ENCODE measurements around the gene CANT1. TPM values are rescaled to one million over a fixed set of nuclear protein-coding genes. Genes with fewer than 3 reads are reported as not detected.
"Not testable (repeated sequence)": the region's sequence is repeated elsewhere in the genome, so short reads cannot be mapped to it uniquely, and the experiment has no call there.

Gene CANT1
- total RNA-seq, 1 donor from 2014 or later = 33.3 TPM

DNA sequence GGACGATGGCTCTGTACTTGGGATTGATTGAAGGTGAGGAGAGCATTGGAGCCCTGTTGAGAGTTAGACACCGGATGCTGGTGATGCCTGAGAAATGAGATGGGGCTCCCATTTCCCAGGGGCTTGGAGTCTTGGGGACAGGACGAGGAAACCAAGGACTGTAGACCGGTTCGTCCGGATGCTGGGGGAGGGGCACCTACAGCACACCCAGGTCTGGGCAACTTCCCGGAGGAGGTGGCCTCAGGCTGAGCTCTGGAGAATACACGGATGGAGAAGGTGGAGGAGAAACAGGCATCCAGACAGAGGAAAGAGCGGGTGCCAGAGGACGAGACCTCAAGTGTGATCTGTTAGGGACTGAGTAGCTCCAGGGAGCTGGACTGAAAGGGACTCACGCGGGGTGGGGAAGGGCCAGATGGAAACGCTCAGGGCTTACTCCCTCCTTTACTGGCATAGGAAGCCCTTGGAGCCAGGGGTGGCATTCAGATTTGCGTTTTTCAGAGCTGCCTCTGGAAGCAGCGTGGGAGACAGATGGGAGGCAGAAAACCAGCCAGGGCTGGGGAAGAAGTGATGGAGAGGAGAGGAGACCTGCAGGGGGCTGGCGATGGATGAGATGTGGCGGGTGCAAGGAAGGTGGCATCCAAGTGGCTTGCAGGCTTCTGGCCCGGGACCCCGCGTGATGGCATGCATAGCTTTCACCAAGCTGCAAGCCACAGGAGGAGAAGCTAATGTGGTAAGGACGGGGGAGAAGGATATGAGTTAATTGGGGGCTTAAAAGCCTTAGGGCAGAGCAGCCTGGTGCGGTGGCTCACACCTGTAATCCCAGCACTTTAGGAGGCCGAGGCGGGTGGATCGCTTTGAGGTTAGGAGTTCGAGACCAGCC is 22.7 kb upstream of the CANT1 start:
- H3K36me3 Mint-ChIP-seq (ENCODE audit: unreplicated experiment) = no peaks in the 10 kb centered on the region
- peaks cover 11% of the 10 kb centered on the region for H3K4me1 Mint-ChIP-seq (ENCODE audit: low read depth, unreplicated experiment)
- peak overlapping the region; percentile 52 for H3K4me3 Mint-ChIP-seq (ENCODE audit: unreplicated experiment)
- TF ChIP-seq, protein P1, sequence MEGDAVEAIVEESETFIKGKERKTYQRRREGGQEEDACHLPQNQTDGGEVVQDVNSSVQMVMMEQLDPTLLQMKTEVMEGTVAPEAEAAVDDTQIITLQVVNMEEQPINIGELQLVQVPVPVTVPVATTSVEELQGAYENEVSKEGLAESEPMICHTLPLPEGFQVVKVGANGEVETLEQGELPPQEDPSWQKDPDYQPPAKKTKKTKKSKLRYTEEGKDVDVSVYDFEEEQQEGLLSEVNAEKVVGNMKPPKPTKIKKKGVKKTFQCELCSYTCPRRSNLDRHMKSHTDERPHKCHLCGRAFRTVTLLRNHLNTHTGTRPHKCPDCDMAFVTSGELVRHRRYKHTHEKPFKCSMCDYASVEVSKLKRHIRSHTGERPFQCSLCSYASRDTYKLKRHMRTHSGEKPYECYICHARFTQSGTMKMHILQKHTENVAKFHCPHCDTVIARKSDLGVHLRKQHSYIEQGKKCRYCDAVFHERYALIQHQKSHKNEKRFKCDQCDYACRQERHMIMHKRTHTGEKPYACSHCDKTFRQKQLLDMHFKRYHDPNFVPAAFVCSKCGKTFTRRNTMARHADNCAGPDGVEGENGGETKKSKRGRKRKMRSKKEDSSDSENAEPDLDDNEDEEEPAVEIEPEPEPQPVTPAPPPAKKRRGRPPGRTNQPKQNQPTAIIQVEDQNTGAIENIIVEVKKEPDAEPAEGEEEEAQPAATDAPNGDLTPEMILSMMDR (IDR thresholded peaks at IDR 0.05; ENCODE audit: partially characterized antibody, unreplicated experiment) = no peak
- H3K9me3 Mint-ChIP-seq (ENCODE audit: unreplicated experiment) = peaks cover 5% of the 10 kb centered on the region
- no peak for DNase-seq
- peaks cover 12% of the 10 kb centered on the region for H3K27me3 Mint-ChIP-seq (ENCODE audit: unreplicated experiment)
- no peak overlapping the region for H3K27ac Mint-ChIP-seq (ENCODE audit: unreplicated experiment)

DNA sequence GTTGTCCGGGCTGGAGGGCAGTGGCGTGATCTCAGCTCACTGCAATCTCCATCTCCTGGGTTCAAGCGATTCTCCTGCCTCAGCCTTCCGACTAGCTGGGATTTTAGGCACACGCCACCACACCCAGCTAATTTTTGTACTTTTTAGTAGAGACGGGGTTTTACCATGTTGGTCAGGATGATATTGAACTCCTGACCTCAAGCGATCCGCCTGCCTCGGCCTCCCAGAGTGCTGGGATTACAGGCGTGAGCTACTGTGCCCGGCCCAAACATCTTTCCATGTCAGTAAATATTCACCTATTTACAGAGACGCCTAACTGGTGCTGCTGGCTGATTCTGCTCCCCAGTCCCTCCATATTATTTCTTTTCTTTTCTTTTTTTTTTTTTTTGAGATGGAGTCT is 21.1 kb upstream of the CANT1 start:
- H3K4me3 Mint-ChIP-seq (ENCODE audit: unreplicated experiment); DNase-seq: not testable (repeated sequence)

DNA sequence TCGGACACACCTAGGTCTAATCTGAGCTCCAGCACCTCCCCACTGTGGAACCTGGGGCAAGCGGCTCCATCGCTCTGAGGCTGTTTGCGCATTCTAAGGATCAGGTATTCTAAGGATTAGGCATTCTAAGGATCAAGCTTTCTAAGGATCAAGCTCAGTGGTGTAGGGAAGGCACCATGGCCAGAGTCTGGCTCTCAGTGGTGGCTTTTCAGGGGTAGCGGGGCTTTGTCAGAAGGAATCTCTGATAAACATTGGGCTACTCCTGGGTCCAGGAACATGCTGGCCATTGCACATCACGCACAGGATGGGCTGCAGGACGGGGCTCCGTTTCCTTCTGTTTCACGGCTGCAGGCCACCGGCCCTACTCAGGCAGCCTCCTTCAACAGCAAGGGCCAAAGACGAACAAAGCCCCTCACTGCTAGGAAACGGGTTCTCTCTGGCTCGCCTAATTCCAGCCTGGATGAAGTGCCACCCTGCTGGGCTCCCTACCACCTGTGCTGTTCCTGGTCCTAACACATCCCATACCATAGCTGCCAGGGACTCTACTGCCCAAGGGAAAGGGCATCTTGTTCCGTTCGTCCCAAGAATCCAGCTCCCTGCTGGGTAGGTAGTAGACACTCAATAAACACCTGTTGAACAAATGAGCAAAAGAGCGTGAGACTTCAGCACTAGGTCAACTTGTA is 19.9 kb upstream of the CANT1 start:
- Mint-ChIP-seq H3K36me3 (ENCODE audit: unreplicated experiment) (no peaks in the 10 kb centered on the region), H3K27ac (ENCODE audit: unreplicated experiment) (no peak overlapping the region), H3K4me1 (ENCODE audit: low read depth, unreplicated experiment) (peaks cover 13% of the 10 kb centered on the region), H3K27me3 (ENCODE audit: unreplicated experiment) (peaks cover 16% of the 10 kb centered on the region), H3K4me3 (ENCODE audit: unreplicated experiment) (no peak overlapping the region), H3K9me3 (ENCODE audit: unreplicated experiment) (peaks cover 9% of the 10 kb centered on the region)
- DNase-seq = no peak
- TF ChIP-seq, protein P1 (IDR thresholded peaks at IDR 0.05; ENCODE audit: partially characterized antibody, unreplicated experiment) = no peak

More for the DNA sequence above, 21.1 kb upstream of the CANT1 start:
- not testable (repeated sequence) for H3K27ac Mint-ChIP-seq (ENCODE audit: unreplicated experiment); H3K9me3 Mint-ChIP-seq (ENCODE audit: unreplicated experiment); H3K36me3 Mint-ChIP-seq (ENCODE audit: unreplicated experiment)
- Mint-ChIP-seq H3K4me1 (ENCODE audit: low read depth, unreplicated experiment) (peaks cover 11% of the 10 kb centered on the region), H3K27me3 (ENCODE audit: unreplicated experiment) (peaks cover 13% of the 10 kb centered on the region)

DNA sequence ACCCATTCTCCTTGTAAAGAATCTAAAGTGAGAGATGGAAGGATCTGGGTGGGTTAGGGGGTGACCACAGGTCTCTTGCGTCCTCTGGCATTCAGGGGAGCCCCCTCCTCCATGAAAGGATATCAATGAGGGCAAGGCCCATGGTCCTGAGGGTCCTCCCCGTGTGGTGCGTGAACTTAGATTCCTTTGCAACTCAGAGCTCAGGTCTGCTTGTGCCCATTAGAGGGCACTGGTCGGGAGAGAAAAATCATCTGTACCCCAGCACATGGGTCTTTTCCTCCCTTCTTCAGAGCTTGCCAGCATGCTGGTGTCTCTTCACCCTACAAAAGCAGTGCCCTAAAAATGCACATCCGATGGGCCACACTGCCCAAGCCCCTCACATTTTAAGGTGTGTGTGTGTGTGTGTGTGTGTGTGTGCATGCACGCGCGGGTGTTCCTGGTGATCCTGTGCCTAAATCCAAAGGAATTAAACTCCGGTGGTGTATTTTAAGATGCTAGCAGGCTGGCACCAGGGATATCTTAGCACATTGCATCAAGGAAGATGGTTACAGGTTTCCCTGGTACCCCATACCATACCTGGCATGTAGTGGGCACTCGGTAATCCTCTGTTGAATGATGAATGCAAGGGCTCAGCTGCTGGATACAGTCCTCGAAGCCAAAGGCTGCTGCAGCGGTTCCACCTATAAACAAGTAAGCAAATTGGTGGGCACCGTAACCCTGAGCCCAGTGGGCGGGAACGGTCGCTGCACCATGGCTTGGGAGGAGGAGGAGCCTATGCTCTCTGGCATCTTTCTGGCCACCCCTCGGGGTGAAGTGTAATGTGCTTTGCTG is 19.1 kb upstream of the CANT1 start:
- H3K27me3 Mint-ChIP-seq (ENCODE audit: unreplicated experiment) = peaks cover 19% of the 10 kb centered on the region
- no peak for DNase-seq
- H3K9me3 Mint-ChIP-seq (ENCODE audit: unreplicated experiment) = peaks cover 9% of the 10 kb centered on the region
- no peaks in the 10 kb centered on the region for H3K36me3 Mint-ChIP-seq (ENCODE audit: unreplicated experiment)
- TF ChIP-seq, protein P1 (IDR thresholded peaks at IDR 0.05; ENCODE audit: partially characterized antibody, unreplicated experiment) = no peak
- no peak overlapping the region for H3K27ac Mint-ChIP-seq (ENCODE audit: unreplicated experiment)
- no peak overlapping the region for H3K4me3 Mint-ChIP-seq (ENCODE audit: unreplicated experiment)
- peaks cover 11% of the 10 kb centered on the region for H3K4me1 Mint-ChIP-seq (ENCODE audit: low read depth, unreplicated experiment)

DNA sequence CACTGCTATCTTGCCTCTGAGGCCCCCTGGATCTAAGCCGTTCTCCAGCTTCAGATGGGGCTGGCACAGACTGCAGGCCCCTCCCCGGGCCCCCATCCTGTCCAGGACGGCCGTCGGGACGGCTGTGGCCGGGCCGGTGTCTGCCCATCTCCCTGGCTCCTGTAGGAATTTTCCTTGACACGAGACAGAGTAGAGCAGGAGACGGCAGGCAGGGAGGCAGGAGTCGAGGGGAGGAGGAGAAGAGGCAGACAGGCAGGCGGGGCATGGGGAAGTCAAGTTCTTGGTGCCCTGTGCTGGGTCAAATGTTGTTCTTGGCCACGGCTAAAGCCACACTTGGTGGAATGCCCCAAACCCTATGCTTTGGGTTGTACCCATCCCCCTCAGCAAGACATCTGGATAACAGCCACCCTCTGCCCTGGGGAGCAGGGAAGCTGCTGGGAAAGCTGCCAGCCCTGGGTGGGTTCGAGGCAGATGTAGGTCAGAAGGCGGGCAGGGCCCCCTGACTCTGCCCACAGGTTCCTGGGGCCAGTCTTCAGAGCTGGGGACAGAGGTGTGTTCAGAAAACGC is 18.4 kb upstream of the CANT1 start:
- Mint-ChIP-seq H3K27ac (ENCODE audit: unreplicated experiment) (no peak overlapping the region), H3K36me3 (ENCODE audit: unreplicated experiment) (no peaks in the 10 kb centered on the region), H3K27me3 (ENCODE audit: unreplicated experiment) (peaks cover 21% of the 10 kb centered on the region), H3K4me1 (ENCODE audit: low read depth, unreplicated experiment) (peaks cover 11% of the 10 kb centered on the region), H3K4me3 (ENCODE audit: unreplicated experiment) (no peak overlapping the region), H3K9me3 (ENCODE audit: unreplicated experiment) (peaks cover 7% of the 10 kb centered on the region)
- no peak for DNase-seq
- TF ChIP-seq, protein P1 (IDR thresholded peaks at IDR 0.05; ENCODE audit: partially characterized antibody, unreplicated experiment) = no peak

Data from glutamatergic neuron (in vitro differentiated cells).